Nephron (organoid): Measurements from ENCODE around the gene GLUD1.

ENCODE experiments used
- H3K27ac Mint-ChIP-seq, 3 experiments: 2 replicates each; pipeline ENCODE4 v1.8.0; 2020; ENCODE audit warnings: mixed read lengths in 3 of 3, mild to moderate bottlenecking in 2 of 3, moderate library complexity in 1 of 3
- H3K27me3 Mint-ChIP-seq: 2 replicates; pipeline ENCODE4 v1.8.0; 2021; ENCODE audit warnings: low read depth, mild to moderate bottlenecking, moderate library complexity, mixed read lengths
- H3K36me3 Mint-ChIP-seq: 2 replicates; pipeline ENCODE4 v1.8.0; 2020; ENCODE audit warnings: low read depth, mixed read lengths
- H3K4me1 Mint-ChIP-seq: 2 replicates; pipeline ENCODE4 v1.8.0; 2020; ENCODE audit warnings: mixed read lengths
- H3K4me3 Mint-ChIP-seq, 3 experiments: 2 replicates each; pipeline ENCODE4 v1.8.0; 2020; ENCODE audit warnings: mild to moderate bottlenecking in 3 of 3, mixed read lengths in 3 of 3, moderate library complexity in 2 of 3
- H3K9me3 Mint-ChIP-seq: 2 replicates; pipeline ENCODE4 v1.8.0; 2020; ENCODE audit warnings: mixed read lengths
- CTCF ChIP-seq, 3 experiments: fragments of 200-600 bp; sonication (generic); IDR thresholded peaks; one replicate each; pipeline ENCODE4 v1.5.0; 2021; ENCODE audit warnings: antibody characterized with exemption in 3 of 3; ENCODE audit not compliant: unreplicated experiment in 3 of 3

GLUD1 gene

GRCh38 chr10:87064651-87065050 lies 30.0 kb downstream of the GLUD1 start:
- H3K4me3 Mint-ChIP-seq, result no peak overlapping the region
- TF ChIP-seq CTCF (IDR thresholded peaks at IDR 0.05; ENCODE audit: unreplicated experiment in 3 of 3), result no peak

GRCh38 chr10:87060280-87060928 lies 34.2 kb downstream of the GLUD1 start:
- peaks cover 67% of the 10 kb centered on the region for H3K36me3 Mint-ChIP-seq
- H3K4me1 Mint-ChIP-seq, result no peaks in the 10 kb centered on the region
- no peak overlapping the region for H3K27ac Mint-ChIP-seq
- no peaks in the 10 kb centered on the region for H3K9me3 Mint-ChIP-seq
- no peak for TF ChIP-seq CTCF (IDR thresholded peaks at IDR 0.05; ENCODE audit: unreplicated experiment in 3 of 3)
- no peak overlapping the region for H3K4me3 Mint-ChIP-seq
- H3K27me3 Mint-ChIP-seq, result no peaks in the 10 kb centered on the region

More at GRCh38 chr10:87064651-87065050, 30.0 kb downstream of the GLUD1 start:
- no peaks in the 10 kb centered on the region for H3K4me1 Mint-ChIP-seq
- H3K27ac Mint-ChIP-seq, result peak overlapping the region in 1 of 3 experiments; percentile 33
- peaks cover 73% of the 10 kb centered on the region for H3K36me3 Mint-ChIP-seq
- no peaks in the 10 kb centered on the region for H3K9me3 Mint-ChIP-seq
- H3K27me3 Mint-ChIP-seq, result no peaks in the 10 kb centered on the region

GRCh38 chr10:87059401-87059800 lies 35.2 kb downstream of the GLUD1 start:
- H3K9me3 Mint-ChIP-seq, result no peaks in the 10 kb centered on the region
- H3K27ac Mint-ChIP-seq, result no peak overlapping the region
- TF ChIP-seq CTCF (IDR thresholded peaks at IDR 0.05; ENCODE audit: unreplicated experiment in 3 of 3), result no peak
- no peaks in the 10 kb centered on the region for H3K27me3 Mint-ChIP-seq
- no peak overlapping the region for H3K4me3 Mint-ChIP-seq
- no peaks in the 10 kb centered on the region for H3K4me1 Mint-ChIP-seq
- peaks cover 65% of the 10 kb centered on the region for H3K36me3 Mint-ChIP-seq

GRCh38 chr10:87058171-87058570 lies 36.5 kb downstream of the GLUD1 start:
- no peaks in the 10 kb centered on the region for H3K4me1 Mint-ChIP-seq
- H3K27me3 Mint-ChIP-seq, result no peaks in the 10 kb centered on the region
- H3K27ac Mint-ChIP-seq, result no peak overlapping the region
- TF ChIP-seq CTCF (IDR thresholded peaks at IDR 0.05; ENCODE audit: unreplicated experiment in 3 of 3), result no peak
- peaks cover 56% of the 10 kb centered on the region for H3K36me3 Mint-ChIP-seq
- H3K4me3 Mint-ChIP-seq, result no peak overlapping the region
- no peaks in the 10 kb centered on the region for H3K9me3 Mint-ChIP-seq

GRCh38 chr10:87054373-87055295 lies 40.0 kb downstream of the GLUD1 start:
- Mint-ChIP-seq H3K27ac (no peak overlapping the region), H3K27me3 (no peaks in the 10 kb centered on the region), H3K36me3 (peaks cover 52% of the 10 kb centered on the region), H3K9me3 (no peaks in the 10 kb centered on the region), H3K4me1 (no peaks in the 10 kb centered on the region), H3K4me3 (no peak overlapping the region)
- no peak for TF ChIP-seq CTCF (IDR thresholded peaks at IDR 0.05; ENCODE audit: unreplicated experiment in 3 of 3)
